ENCODE measurements around the gene AFG3L2.

DNA sequence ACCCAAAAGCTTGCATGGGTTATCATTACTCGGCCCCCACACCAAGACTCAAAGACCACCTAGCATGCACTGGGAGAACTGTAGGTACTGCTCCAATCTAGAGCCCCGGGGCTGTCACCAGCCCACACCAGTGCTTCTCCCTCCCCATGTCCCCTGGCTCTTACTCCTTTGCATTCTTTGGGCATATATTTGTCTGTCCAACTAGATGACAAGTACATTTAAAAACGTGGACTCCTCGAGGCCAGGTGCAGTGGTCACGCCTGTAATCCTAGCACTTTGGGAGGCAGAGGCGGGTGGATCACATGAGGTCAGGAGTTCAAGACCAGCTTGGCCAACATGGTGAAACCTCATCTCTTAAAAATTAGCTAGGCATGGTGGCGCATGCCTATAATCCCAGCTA, 7.8 kb downstream of the AFG3L2 start:
- TF ChIP-seq, protein P1, sequence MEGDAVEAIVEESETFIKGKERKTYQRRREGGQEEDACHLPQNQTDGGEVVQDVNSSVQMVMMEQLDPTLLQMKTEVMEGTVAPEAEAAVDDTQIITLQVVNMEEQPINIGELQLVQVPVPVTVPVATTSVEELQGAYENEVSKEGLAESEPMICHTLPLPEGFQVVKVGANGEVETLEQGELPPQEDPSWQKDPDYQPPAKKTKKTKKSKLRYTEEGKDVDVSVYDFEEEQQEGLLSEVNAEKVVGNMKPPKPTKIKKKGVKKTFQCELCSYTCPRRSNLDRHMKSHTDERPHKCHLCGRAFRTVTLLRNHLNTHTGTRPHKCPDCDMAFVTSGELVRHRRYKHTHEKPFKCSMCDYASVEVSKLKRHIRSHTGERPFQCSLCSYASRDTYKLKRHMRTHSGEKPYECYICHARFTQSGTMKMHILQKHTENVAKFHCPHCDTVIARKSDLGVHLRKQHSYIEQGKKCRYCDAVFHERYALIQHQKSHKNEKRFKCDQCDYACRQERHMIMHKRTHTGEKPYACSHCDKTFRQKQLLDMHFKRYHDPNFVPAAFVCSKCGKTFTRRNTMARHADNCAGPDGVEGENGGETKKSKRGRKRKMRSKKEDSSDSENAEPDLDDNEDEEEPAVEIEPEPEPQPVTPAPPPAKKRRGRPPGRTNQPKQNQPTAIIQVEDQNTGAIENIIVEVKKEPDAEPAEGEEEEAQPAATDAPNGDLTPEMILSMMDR (IDR thresholded peaks at IDR 0.05; ENCODE audit: low read depth, low read length) = no peak
- no peak for TF ChIP-seq EZH2phosphoT487 (IDR thresholded peaks at IDR 0.05; ENCODE audit: low read depth)
